Measurements from ENCODE around the gene MBNL2. TPM values are rescaled to one million over a fixed set of nuclear protein-coding genes. Genes with fewer than 3 reads are reported as not detected.

Gene MBNL2
- total RNA-seq, 1 experiment from 2014 or later = 32.9 TPM

GRCh38 chr13:97411984-97412383 lies 189.9 kb downstream of the MBNL2 start:
- no peaks in the 10 kb centered on the region for H3K27me3 ChIP-seq
- H3K4me3 ChIP-seq = no peak overlapping the region
- peaks cover 9% of the 10 kb centered on the region for H3K4me1 ChIP-seq
- no peaks in the 10 kb centered on the region for H3K36me3 ChIP-seq
- DNase-seq = no peak
- no peaks in the 10 kb centered on the region for H3K9me3 ChIP-seq (replicated peaks)
- no peak overlapping the region for H3K27ac ChIP-seq

- Histone ChIP-seq H3K4me3 (no peak overlapping the region), H3K36me3 (no peaks in the 10 kb centered on the region), H3K4me1 (peaks cover 9% of the 10 kb centered on the region), H3K9me3 (replicated peaks) (no peaks in the 10 kb centered on the region), H3K27ac (no peak overlapping the region), H3K27me3 (no peaks in the 10 kb centered on the region)
- DNase-seq = no peak
Measured at GRCh38 chr13:97413694-97414093, 191.6 kb downstream of the MBNL2 start.

GRCh38 chr13:97414392-97414791 lies 192.3 kb downstream of the MBNL2 start:
- Histone ChIP-seq H3K27me3 (no peaks in the 10 kb centered on the region), H3K27ac (no peak overlapping the region), H3K36me3 (no peaks in the 10 kb centered on the region), H3K9me3 (replicated peaks) (no peaks in the 10 kb centered on the region), H3K4me1 (peaks cover 9% of the 10 kb centered on the region), H3K4me3 (no peak overlapping the region)
- DNase-seq = peak in 1 of 2 experiments; percentile 19

GRCh38 chr13:97417698-97418097 lies 195.6 kb downstream of the MBNL2 start:
- Histone ChIP-seq H3K4me1 (peaks cover 9% of the 10 kb centered on the region), H3K9me3 (replicated peaks) (no peaks in the 10 kb centered on the region), H3K27ac (no peak overlapping the region), H3K4me3 (no peak overlapping the region), H3K27me3 (no peaks in the 10 kb centered on the region), H3K36me3 (no peaks in the 10 kb centered on the region)
- no peak for DNase-seq

GRCh38 chr13:97422118-97423054 lies 200.3 kb downstream of the MBNL2 start:
- no peak overlapping the region for H3K27ac ChIP-seq
- no peak for DNase-seq

GRCh38 chr13:97423300-97424045 lies 201.3 kb downstream of the MBNL2 start:
- Histone ChIP-seq H3K27ac (no peak overlapping the region), H3K4me1 (no peaks in the 10 kb centered on the region)
- no peak for DNase-seq

More at GRCh38 chr13:97422118-97423054, 200.3 kb downstream of the MBNL2 start:
- Histone ChIP-seq H3K4me3 (no peak overlapping the region), H3K4me1 (no peaks in the 10 kb centered on the region), H3K36me3 (no peaks in the 10 kb centered on the region), H3K27me3 (no peaks in the 10 kb centered on the region), H3K9me3 (replicated peaks) (no peaks in the 10 kb centered on the region)

GRCh38 chr13:97425590-97425989 lies 203.5 kb downstream of the MBNL2 start:
- Histone ChIP-seq H3K27me3 (no peaks in the 10 kb centered on the region), H3K27ac (no peak overlapping the region), H3K36me3 (no peaks in the 10 kb centered on the region), H3K4me1 (0 out of 2 replicates have a peak, but pooled peaks cover 4% of the 10 kb centered on the region), H3K9me3 (replicated peaks) (no peaks in the 10 kb centered on the region), H3K4me3 (no peak overlapping the region)
- DNase-seq = no peak

More at GRCh38 chr13:97423300-97424045, 201.3 kb downstream of the MBNL2 start:
- Histone ChIP-seq H3K36me3 (no peaks in the 10 kb centered on the region), H3K9me3 (replicated peaks) (no peaks in the 10 kb centered on the region), H3K4me3 (no peak overlapping the region), H3K27me3 (no peaks in the 10 kb centered on the region)

- H3K4me3 ChIP-seq = no peak overlapping the region
- no peaks in the 10 kb centered on the region for H3K9me3 ChIP-seq (replicated peaks)
- peaks cover 5% of the 10 kb centered on the region; the same call in 1 of the 2 replicates for H3K4me1 ChIP-seq
- no peak for DNase-seq
- no peaks in the 10 kb centered on the region for H3K27me3 ChIP-seq
- H3K27ac ChIP-seq = no peak overlapping the region
- no peaks in the 10 kb centered on the region for H3K36me3 ChIP-seq
Measured at GRCh38 chr13:97426695-97427094, 204.6 kb downstream of the MBNL2 start.

GRCh38 chr13:97429681-97430081 lies 207.5 kb downstream of the MBNL2 start:
- H3K4me1 ChIP-seq = peaks cover 7% of the 10 kb centered on the region; the same call in 1 of the 2 replicates
- no peaks in the 10 kb centered on the region for H3K27me3 ChIP-seq
- H3K9me3 ChIP-seq (replicated peaks) = no peaks in the 10 kb centered on the region
- peak overlapping the region; percentile 31 for H3K4me3 ChIP-seq
- H3K36me3 ChIP-seq = no peaks in the 10 kb centered on the region
- peak; percentile 3 to 41 for DNase-seq
- H3K27ac ChIP-seq = no peak overlapping the region

- Histone ChIP-seq H3K27me3 (no peaks in the 10 kb centered on the region), H3K4me1 (peaks cover 7% of the 10 kb centered on the region; the same call in 1 of the 2 replicates), H3K27ac (no peak overlapping the region), H3K4me3 (no peak overlapping the region), H3K9me3 (replicated peaks) (no peaks in the 10 kb centered on the region), H3K36me3 (no peaks in the 10 kb centered on the region)
- no peak for DNase-seq
Measured at GRCh38 chr13:97430296-97430695, 208.2 kb downstream of the MBNL2 start.

- no peak for DNase-seq
- 0 out of 2 replicates have a peak overlapping the region, but pooled peaks have one; percentile 60 for H3K4me3 ChIP-seq
- no peaks in the 10 kb centered on the region for H3K9me3 ChIP-seq (replicated peaks)
- no peaks in the 10 kb centered on the region for H3K36me3 ChIP-seq
- H3K27me3 ChIP-seq = no peaks in the 10 kb centered on the region
- H3K27ac ChIP-seq = no peak overlapping the region
- H3K4me1 ChIP-seq = peaks cover 7% of the 10 kb centered on the region; the same call in 1 of the 2 replicates
Measured at GRCh38 chr13:97431171-97431764, 209.1 kb downstream of the MBNL2 start.

GRCh38 chr13:97432232-97432916 lies 210.2 kb downstream of the MBNL2 start:
- DNase-seq = peak in 1 of 2 experiments; percentile 18
- H3K4me1 ChIP-seq = peaks cover 7% of the 10 kb centered on the region; the same call in 1 of the 2 replicates
- H3K27ac ChIP-seq = peak overlapping the region; percentile 44

GRCh38 chr13:97432917-97433726 lies 211.0 kb downstream of the MBNL2 start:
- peak overlapping the region; percentile 91 for H3K27ac ChIP-seq
- H3K27me3 ChIP-seq = no peaks in the 10 kb centered on the region
- peak overlapping the region; percentile 94 for H3K4me3 ChIP-seq
- 0 out of 2 replicates have a peak, but pooled peaks cover 4% of the 10 kb centered on the region for H3K36me3 ChIP-seq
- H3K9me3 ChIP-seq (replicated peaks) = no peaks in the 10 kb centered on the region
- DNase-seq = peak; percentile 98 to 99
- peaks cover 7% of the 10 kb centered on the region; the same call in 1 of the 2 replicates for H3K4me1 ChIP-seq

More at GRCh38 chr13:97432232-97432916, 210.2 kb downstream of the MBNL2 start:
- Histone ChIP-seq H3K27me3 (no peaks in the 10 kb centered on the region), H3K9me3 (replicated peaks) (no peaks in the 10 kb centered on the region), H3K4me3 (peak overlapping the region; percentile 60), H3K36me3 (0 out of 2 replicates have a peak, but pooled peaks cover 2% of the 10 kb centered on the region)

Measured in SJCRH30 (cell line).